ENCODE data around the gene FAM161B. TPM values are rescaled to one million over a fixed set of nuclear protein-coding genes. Genes with fewer than 3 reads are reported as not detected.

Gene FAM161B
- total RNA-seq, 1 experiment from 2014 or later: 4.0 TPM

Other genes starting within 250 kb of the FAM161B start
- gene PNMA1, start 235.7 kb downstream of the FAM161B start, total RNA-seq (2014; rRNA removed; shearing (Covaris generic)): 8.6 and 16.8 TPM in 2 replicates
- gene PTGR2, start 98.3 kb downstream of the FAM161B start, total RNA-seq (2014; rRNA removed; shearing (Covaris generic)): 3.8 and 5.0 TPM in 2 replicates
- gene ZNF410, start 63.2 kb downstream of the FAM161B start, total RNA-seq (2014; rRNA removed; shearing (Covaris generic)): 85.0 and 110 TPM in 2 replicates
- 31.6 and 41.8 TPM in 2 replicates for gene COQ6, start 208 bp upstream of the FAM161B start, total RNA-seq (2014; rRNA removed; shearing (Covaris generic))
- 5.5 and 10.8 TPM in 2 replicates for gene ENTPD5, start 69.2 kb upstream of the FAM161B start, total RNA-seq (2014; rRNA removed; shearing (Covaris generic))
- 1.2 and 5.0 TPM in 2 replicates for gene BBOF1, start 69.3 kb upstream of the FAM161B start, total RNA-seq (2014; rRNA removed; shearing (Covaris generic))
- gene ALDH6A1, start 134.4 kb upstream of the FAM161B start, total RNA-seq (2014; rRNA removed; shearing (Covaris generic)): 8.9 and 18.0 TPM in 2 replicates
- 14.7 and 21.0 TPM in 2 replicates for gene LIN52, start 134.9 kb upstream of the FAM161B start, total RNA-seq (2014; rRNA removed; shearing (Covaris generic))